Peyer's patch (tissue), 4 donors: Measurements from ENCODE around the gene PNPO. TPM values are rescaled to one million over a fixed set of nuclear protein-coding genes. Genes with fewer than 3 reads are reported as not detected.

Experiments
- DNase-seq, 3 donors: peaks; one replicate each; pipeline ENCODE4 v3.0.0-alpha.2; 2017 to 2019
- H3K27ac ChIP-seq, 4 donors: fragments of 200-600 bp; sonication (generic); one replicate each; pipeline ENCODE4 v1.5.1; 2016 to 2019
- H3K27me3 ChIP-seq, 2 donors: fragments of 200-600 bp; sonication (generic); one replicate each; pipeline ENCODE4 v1.5.1; 2019
- H3K36me3 ChIP-seq, 3 donors: fragments of 200-600 bp; sonication (generic); one replicate each; pipeline ENCODE4 v1.5.1; 2016 to 2019
- H3K4me1 ChIP-seq, 4 donors: fragments of 200-600 bp; sonication (generic); one replicate each; pipeline ENCODE4 v1.5.1; 2016 to 2019
- H3K4me3 ChIP-seq, 4 donors: fragments of 200-600 bp; sonication (generic); 1 replicate in 3 of 4; 2 replicates in 1 of 4; pipeline ENCODE4 v1.5.1; 2016 to 2019; ENCODE audit warnings: mild to moderate bottlenecking in 1 of 4
- H3K9me3 ChIP-seq, 4 donors: fragments of 200-600 bp; sonication (generic); one replicate each; pipeline ENCODE4 v1.5.1; 2016 to 2019; ENCODE audit warnings: mild to moderate bottlenecking in 1 of 4
- POLR2A ChIP-seq, 2 donors: fragments of 450-650 bp; IDR thresholded peaks; one replicate each; pipeline ENCODE4 v1.5.1; 2017; ENCODE audit warnings: antibody characterized with exemption in 2 of 2, mild to moderate bottlenecking in 2 of 2, moderate library complexity in 2 of 2
- total RNA-seq, 4 donors: library from RNA; depleted of rRNA; stranded (reverse); fragments of >200 nt; gene quantifications; one replicate each; pipeline ENCODE4 v1.1.0, GENCODE V29; 2016
- TF ChIP-seq, protein P1 (sequence below), 6 experiments: fragments of 450-650 bp in 4 of 6; fragments of 200-600 bp in 2 of 6; sonication (generic) in 1 of 6; IDR thresholded peaks; one replicate each; pipeline ENCODE4 v1.5.1; 2017 to 2019; ENCODE audit warnings: antibody characterized with exemption in 6 of 6, mild to moderate bottlenecking in 3 of 6, moderate library complexity in 1 of 6

Gene PNPO
- total RNA-seq, 4 donors from 2014 or later = 23.9 to 103 (median 64.6) TPM

DNA sequence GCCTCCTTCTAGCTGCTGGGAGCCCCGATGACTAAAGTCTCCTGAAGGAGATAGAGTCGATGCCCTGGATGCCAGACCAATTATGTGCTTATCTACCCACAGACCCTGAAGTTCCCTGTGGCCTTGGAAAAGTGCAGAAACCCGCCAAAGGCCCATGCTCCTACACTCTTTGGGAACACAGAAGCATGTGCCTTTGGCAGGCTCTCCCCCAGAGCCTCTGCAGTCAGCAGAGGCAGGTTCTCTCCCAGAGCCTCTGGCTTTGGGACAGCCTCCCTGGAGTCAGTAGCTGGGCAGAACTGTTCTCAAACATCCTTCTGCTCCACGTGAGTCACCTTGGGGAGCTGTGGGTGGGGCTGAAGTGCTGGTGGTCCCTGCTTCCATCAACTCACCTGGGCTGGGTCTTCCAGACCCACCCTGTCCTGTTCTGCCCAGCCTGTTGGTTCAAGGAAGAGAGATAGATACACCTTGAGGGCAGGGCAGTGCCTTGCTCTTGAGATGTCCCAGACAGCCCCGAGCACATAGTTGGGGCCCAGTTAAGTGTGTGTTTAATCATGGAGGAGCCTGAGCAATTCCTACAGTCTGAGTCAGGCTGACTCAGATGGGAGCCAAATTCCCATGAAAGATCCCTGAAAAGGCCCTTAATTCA is 26.4 kb downstream of the PNPO start:
- no peaks in the 10 kb centered on the region for H3K36me3 ChIP-seq
- H3K27ac ChIP-seq = peak overlapping the region in 3 of 4 donors; percentile 70 to 90 (median 88)
- peaks cover 0 to 43% (median 6%) of the 10 kb centered on the region in 4 donors for H3K4me1 ChIP-seq
- no peaks in the 10 kb centered on the region for H3K9me3 ChIP-seq
- TF ChIP-seq POLR2A (IDR thresholded peaks at IDR 0.05) = peak in 1 of 2 donors; percentile 47
- TF ChIP-seq, protein P1, sequence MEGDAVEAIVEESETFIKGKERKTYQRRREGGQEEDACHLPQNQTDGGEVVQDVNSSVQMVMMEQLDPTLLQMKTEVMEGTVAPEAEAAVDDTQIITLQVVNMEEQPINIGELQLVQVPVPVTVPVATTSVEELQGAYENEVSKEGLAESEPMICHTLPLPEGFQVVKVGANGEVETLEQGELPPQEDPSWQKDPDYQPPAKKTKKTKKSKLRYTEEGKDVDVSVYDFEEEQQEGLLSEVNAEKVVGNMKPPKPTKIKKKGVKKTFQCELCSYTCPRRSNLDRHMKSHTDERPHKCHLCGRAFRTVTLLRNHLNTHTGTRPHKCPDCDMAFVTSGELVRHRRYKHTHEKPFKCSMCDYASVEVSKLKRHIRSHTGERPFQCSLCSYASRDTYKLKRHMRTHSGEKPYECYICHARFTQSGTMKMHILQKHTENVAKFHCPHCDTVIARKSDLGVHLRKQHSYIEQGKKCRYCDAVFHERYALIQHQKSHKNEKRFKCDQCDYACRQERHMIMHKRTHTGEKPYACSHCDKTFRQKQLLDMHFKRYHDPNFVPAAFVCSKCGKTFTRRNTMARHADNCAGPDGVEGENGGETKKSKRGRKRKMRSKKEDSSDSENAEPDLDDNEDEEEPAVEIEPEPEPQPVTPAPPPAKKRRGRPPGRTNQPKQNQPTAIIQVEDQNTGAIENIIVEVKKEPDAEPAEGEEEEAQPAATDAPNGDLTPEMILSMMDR (IDR thresholded peaks at IDR 0.05) = no peak
- peak in 2 of 3 donors; percentile 70 to 77 for DNase-seq
- H3K4me3 ChIP-seq = peak overlapping the region in 1 of 4 donors; percentile 30
- H3K27me3 ChIP-seq = no peaks in the 10 kb centered on the region

DNA sequence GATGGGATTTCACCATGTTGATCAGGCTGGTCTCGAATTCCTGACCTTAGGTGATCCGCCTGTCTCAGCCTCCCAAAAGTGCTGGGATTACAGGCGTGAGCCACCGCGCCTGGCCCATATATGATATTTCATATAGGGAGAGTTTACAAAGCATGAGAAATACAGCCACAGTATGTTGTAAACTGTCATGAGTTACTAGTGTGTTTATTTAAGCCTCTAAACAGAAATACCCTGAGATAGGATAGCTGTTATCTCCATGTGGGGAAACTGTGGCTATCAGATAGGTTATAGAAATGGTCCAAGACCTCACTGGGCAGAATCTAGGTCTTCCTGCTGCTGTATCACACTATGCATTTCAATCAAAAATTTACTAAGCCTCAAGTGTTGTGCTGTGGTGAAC is 27.5 kb downstream of the PNPO start:
- H3K27me3 ChIP-seq = no peaks in the 10 kb centered on the region
- peaks cover 0 to 7% (median 0%) of the 10 kb centered on the region in 3 donors for H3K36me3 ChIP-seq
- DNase-seq = no peak
- peaks cover 0 to 43% (median 6%) of the 10 kb centered on the region in 4 donors for H3K4me1 ChIP-seq
- peak overlapping the region in 1 of 4 donors; percentile 90 for H3K27ac ChIP-seq
- H3K4me3 ChIP-seq = no peak overlapping the region
- H3K9me3 ChIP-seq = no peaks in the 10 kb centered on the region
- no peak for TF ChIP-seq POLR2A (IDR thresholded peaks at IDR 0.05)
- TF ChIP-seq, protein P1 (IDR thresholded peaks at IDR 0.05) = no peak

DNA sequence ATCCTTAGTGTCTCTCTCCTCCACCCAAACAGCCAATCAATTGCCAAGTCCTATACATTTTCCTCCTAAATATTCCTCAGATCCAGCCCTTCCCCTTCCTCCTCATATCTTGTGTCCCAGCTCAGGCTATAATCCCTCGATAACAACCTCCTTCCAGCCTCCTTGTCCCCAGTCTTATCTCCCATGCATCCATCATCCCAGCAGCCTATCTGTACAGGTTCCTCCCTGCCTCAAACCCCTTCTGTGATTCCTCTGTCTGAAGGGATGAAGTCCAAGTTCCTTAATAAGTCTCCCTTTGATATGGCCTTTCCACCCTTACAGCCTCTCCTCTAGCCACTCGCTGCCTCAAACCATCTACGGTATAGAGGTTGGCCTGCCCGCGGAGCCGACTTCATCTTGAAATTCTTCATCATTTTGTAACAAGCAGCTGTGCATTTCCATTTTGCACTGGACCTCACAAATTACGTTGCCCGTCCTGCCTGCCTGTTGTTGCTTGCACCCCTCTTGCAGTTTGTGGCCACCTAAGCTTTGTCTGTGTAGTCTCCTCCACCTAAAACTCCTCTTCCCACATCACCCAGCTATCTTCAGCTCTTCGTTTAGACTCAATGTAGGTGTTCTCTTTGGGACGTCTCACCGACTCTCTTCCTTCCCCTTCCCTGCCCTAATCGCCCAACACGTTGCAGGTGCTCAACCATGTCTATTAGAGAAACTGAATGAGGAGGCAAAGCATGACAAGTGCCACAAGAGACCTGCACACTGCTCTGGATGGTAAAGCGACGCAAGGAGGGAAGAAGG is 28.8 kb downstream of the PNPO start:
- H3K27me3 ChIP-seq = no peaks in the 10 kb centered on the region
- DNase-seq = no peak
- peaks cover 0 to 32% (median 2%) of the 10 kb centered on the region in 4 donors for H3K4me1 ChIP-seq
- peak overlapping the region; percentile 20 to 91 (median 90) for H3K4me3 ChIP-seq
- peaks cover 0 to 20% (median 0%) of the 10 kb centered on the region in 3 donors for H3K36me3 ChIP-seq
- TF ChIP-seq POLR2A (IDR thresholded peaks at IDR 0.05) = no peak
- TF ChIP-seq, protein P1 (IDR thresholded peaks at IDR 0.05) = no peak
- peak overlapping the region in 3 of 4 donors; percentile 30 to 87 (median 35) for H3K27ac ChIP-seq
- H3K9me3 ChIP-seq = no peaks in the 10 kb centered on the region

DNA sequence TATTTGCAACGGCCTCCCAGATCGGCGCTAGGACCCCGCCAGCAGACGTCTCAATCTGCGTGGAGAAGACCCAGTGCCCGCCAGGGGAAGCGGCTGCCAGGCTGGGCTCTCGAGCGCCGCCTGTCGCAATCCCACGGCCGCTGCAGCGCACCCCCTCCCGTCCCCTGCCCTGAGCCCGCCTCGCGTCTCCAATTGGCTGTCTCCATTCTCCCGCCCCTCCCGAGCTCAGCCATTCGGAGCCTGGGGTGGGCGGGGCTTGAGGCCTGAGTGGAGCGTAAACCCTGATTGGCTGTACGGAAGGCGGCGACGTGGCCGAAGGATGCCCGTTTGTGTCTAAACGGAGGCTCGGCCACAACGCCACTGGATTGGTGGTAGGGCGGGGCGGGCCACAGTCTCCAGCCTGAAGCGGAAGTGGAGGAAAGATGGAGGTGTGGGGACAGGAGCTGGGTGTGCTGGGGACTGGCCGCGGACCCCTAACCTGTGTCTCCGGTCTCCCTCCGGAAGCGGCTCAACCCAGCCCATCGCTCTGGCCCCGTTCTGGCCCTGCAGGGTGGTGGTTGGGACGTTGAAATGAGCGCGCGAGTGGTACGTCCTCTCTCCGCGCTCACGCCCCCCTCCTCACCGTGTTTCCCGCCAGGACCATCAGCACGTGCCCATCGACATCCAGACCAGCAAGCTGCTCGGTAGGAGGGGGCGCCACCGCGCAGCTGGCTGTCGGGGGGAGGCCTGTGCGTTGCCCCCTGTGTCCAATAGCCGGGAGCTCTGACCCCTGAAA is 29.5 kb downstream of the PNPO start, which contains the start of gene CDK5RAP3:
TSS of gene CDK5RAP3 (plus strand) at position 389 of the 775 bp plus-strand sequence. CDS start at position 423, 34 bp downstream.
- TF ChIP-seq, protein P1 (IDR thresholded peaks at IDR 0.05) = peak; percentile 92 to 100 (median 97)
- peak; percentile 74 to 81 for TF ChIP-seq POLR2A (IDR thresholded peaks at IDR 0.05)
- Histone ChIP-seq H3K4me3 (peak within 1 kb of the TSS; percentile 81 to 91 (median 90)), H3K27me3 (no peaks in the 10 kb centered on the region), H3K9me3 (no peaks in the 10 kb centered on the region), H3K4me1 (peaks cover 0 to 24% (median 2%) of the 10 kb centered on the region in 4 donors), H3K27ac (peak within 1 kb of the TSS; percentile 81 to 87 (median 84)), H3K36me3 (peaks cover 0 to 28% (median 0%) of the 10 kb centered on the region in 3 donors)
- peak; percentile 100 for DNase-seq

DNA sequence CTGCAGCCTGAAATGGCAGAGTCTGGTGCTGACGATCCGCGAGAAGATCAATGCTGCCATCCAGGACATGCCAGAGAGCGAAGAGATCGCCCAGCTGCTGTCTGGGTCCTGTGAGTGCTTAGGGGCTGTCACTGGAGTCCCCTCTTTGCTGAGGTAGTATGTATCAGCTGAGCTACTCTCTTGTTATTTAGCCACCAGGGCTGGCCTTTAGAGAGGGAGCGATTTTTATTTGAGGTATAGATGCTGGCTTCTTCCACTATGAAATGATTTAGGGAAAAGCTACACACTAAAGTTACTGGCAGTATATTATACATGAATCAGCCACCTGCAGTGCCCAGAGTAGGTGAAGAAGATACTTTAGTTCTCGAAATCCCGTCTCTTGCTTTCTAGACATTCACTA is 32.2 kb downstream of the PNPO start:
- Histone ChIP-seq H3K27me3 (no peaks in the 10 kb centered on the region), H3K4me1 (peaks cover 0 to 16% (median 2%) of the 10 kb centered on the region in 4 donors), H3K36me3 (peaks cover 0 to 54% (median 0%) of the 10 kb centered on the region in 3 donors), H3K27ac (no peak overlapping the region), H3K4me3 (no peak overlapping the region), H3K9me3 (no peaks in the 10 kb centered on the region)
- DNase-seq = no peak
- no peak for TF ChIP-seq POLR2A (IDR thresholded peaks at IDR 0.05)
- TF ChIP-seq, protein P1 (IDR thresholded peaks at IDR 0.05) = no peak
